HEK293 (cell line): ENCODE results near the gene CCDC183.

Experiments
- CTCF ChIA-PET: fragments of 350-600 bp; formaldehyde crosslinking; extraction: SDS; loops from one replicate; lab custom pipeline; 2021; ENCODE audit warnings: antibody characterized with exemption; lab: Yijun Ruan, JAX
- POLR2A ChIA-PET: fragments of 300-600 bp; formaldehyde crosslinking; extraction: SDS; loops from one replicate; lab custom pipeline; 2020; ENCODE audit warnings: antibody characterized with exemption, inconsistent platforms; lab: Yijun Ruan, JAX
- H3K27ac ChIP-seq: fragments of 200-500 bp; sonication (Bioruptor generic); 2 replicates; pipeline ENCODE4 v1.5.1; 2014; ENCODE audit warnings: low read depth, low read length, control low read depth, inconsistent platforms; ENCODE audit errors: extremely low read depth
- H3K36me3 ChIP-seq, 2 experiments: fragments of 200-500 bp in 1 of 2; sonication (Bioruptor generic) in 1 of 2; 1 replicate in 1 of 2; 2 replicates in 1 of 2; pipeline ENCODE4 v1.5.1; 2014 to 2017; ENCODE audit warnings: inconsistent platforms in 2 of 2, low read length in 2 of 2; ENCODE audit not compliant: control insufficient read depth in 2 of 2, insufficient read depth in 1 of 2
- H3K4me1 ChIP-seq: fragments of 200-500 bp; sonication (Bioruptor generic); 2 replicates; pipeline ENCODE4 v1.5.1; 2014; ENCODE audit warnings: mild to moderate bottlenecking, low read length, inconsistent platforms; ENCODE audit not compliant: control insufficient read depth, insufficient read depth
- H3K4me3 ChIP-seq: 2 replicates; pipeline ENCODE4 v1.5.1; 2011; ENCODE audit warnings: low read depth, mild to moderate bottlenecking, control low read depth, low read length, moderate library complexity
- H3K9me3 ChIP-seq: fragments of 200-500 bp; sonication (Bioruptor generic); 2 replicates; pipeline ENCODE4 v1.5.1; 2014; ENCODE audit warnings: low read depth, low read length, inconsistent platforms; ENCODE audit not compliant: control insufficient read depth, insufficient read depth
- BCL11A ChIP-seq: fragments of 450-650 bp; formaldehyde crosslinking; IDR thresholded peaks from 2 replicates; pipeline ENCODE4 v1.5.1; 2016; ENCODE audit warnings: low read depth, missing biosample characterization, missing genetic modification characterization
- BCL11B ChIP-seq: fragments of 450-650 bp; formaldehyde crosslinking; IDR thresholded peaks from 2 replicates; pipeline ENCODE4 v1.5.1; 2016; ENCODE audit warnings: low read depth, missing biosample characterization, missing genetic modification characterization
- HOXA7 ChIP-seq: sonication (generic); formaldehyde crosslinking; IDR thresholded peaks from 2 replicates; pipeline ENCODE4 v1.8.1; 2022; ENCODE audit warnings: missing genetic modification reagents, borderline replicate concordance
- ZFP37 ChIP-seq: fragments of 450-650 bp; formaldehyde crosslinking; IDR thresholded peaks from 2 replicates; pipeline ENCODE4 v1.5.1; 2016; ENCODE audit warnings: missing biosample characterization, missing genetic modification characterization
- ZNF121 ChIP-seq: fragments of 450-650 bp; formaldehyde crosslinking; IDR thresholded peaks from 2 replicates; pipeline ENCODE4 v1.5.1; 2016; ENCODE audit warnings: missing biosample characterization, missing genetic modification characterization
- ZNF140 ChIP-seq: fragments of 450-650 bp; formaldehyde crosslinking; IDR thresholded peaks from 2 replicates; pipeline ENCODE4 v1.5.1; 2016; ENCODE audit warnings: missing biosample characterization, missing genetic modification characterization
- ZNF157 ChIP-seq: fragments of 450-650 bp; formaldehyde crosslinking; IDR thresholded peaks from 2 replicates; pipeline ENCODE4 v1.5.1; 2016; ENCODE audit warnings: missing biosample characterization, missing genetic modification characterization
- ZNF24 ChIP-seq: fragments of 450-650 bp; formaldehyde crosslinking; IDR thresholded peaks from 2 replicates; pipeline ENCODE4 v1.5.1; 2016; ENCODE audit warnings: missing biosample characterization, missing genetic modification characterization
- ZNF248 ChIP-seq: fragments of 450-650 bp; formaldehyde crosslinking; IDR thresholded peaks from 2 replicates; pipeline ENCODE4 v1.5.1; 2017; ENCODE audit warnings: missing biosample characterization, missing genetic modification characterization
- ZNF544 ChIP-seq: fragments of 450-650 bp; formaldehyde crosslinking; IDR thresholded peaks from 2 replicates; pipeline ENCODE4 v1.5.0; 2017; ENCODE audit warnings: missing biosample characterization, missing genetic modification characterization
- ZNF623 ChIP-seq: fragments of 450-650 bp; formaldehyde crosslinking; IDR thresholded peaks from 2 replicates; pipeline ENCODE4 v1.5.1; 2016; ENCODE audit warnings: missing biosample characterization, missing genetic modification characterization
- ZNF629 ChIP-seq: fragments of 450-650 bp; formaldehyde crosslinking; IDR thresholded peaks from 2 replicates; pipeline ENCODE4 v1.5.1; 2017; ENCODE audit warnings: missing biosample characterization, missing genetic modification characterization
- ZNF707 ChIP-seq: fragments of 450-650 bp; formaldehyde crosslinking; IDR thresholded peaks from 2 replicates; pipeline ENCODE4 v1.5.1; 2016; ENCODE audit warnings: missing biosample characterization, missing genetic modification characterization
- ZNF830 ChIP-seq: fragments of 450-650 bp; IDR thresholded peaks from 2 replicates; pipeline ENCODE4 v1.5.0; 2018; ENCODE audit warnings: missing biosample characterization, missing genetic modification characterization, low read depth, mild to moderate bottlenecking, moderate library complexity
- ZNF843 ChIP-seq: fragments of 450-650 bp; formaldehyde crosslinking; IDR thresholded peaks from 2 replicates; pipeline ENCODE4 v1.5.1; 2016; ENCODE audit warnings: missing biosample characterization, missing genetic modification characterization
- ZXDB ChIP-seq: fragments of 450-650 bp; formaldehyde crosslinking; IDR thresholded peaks from 2 replicates; pipeline ENCODE4 v1.5.1; 2016; ENCODE audit warnings: missing biosample characterization, missing genetic modification characterization
- TF ChIP-seq, protein P1 (sequence below): fragments of 450-650 bp; formaldehyde crosslinking; IDR thresholded peaks from 2 replicates; pipeline ENCODE4 v1.5.1; 2016; ENCODE audit warnings: missing biosample characterization, missing genetic modification characterization, low read depth
- TF ChIP-seq, protein P2 (sequence below): fragments of 450-650 bp; formaldehyde crosslinking; IDR thresholded peaks from 2 replicates; pipeline ENCODE4 v1.5.1; 2017; ENCODE audit warnings: missing biosample characterization, missing genetic modification characterization
- TF ChIP-seq, protein P3 (sequence below): fragments of 450-650 bp; IDR thresholded peaks from 2 replicates; pipeline ENCODE4 v1.5.1; 2018; ENCODE audit warnings: missing biosample characterization, missing genetic modification characterization
- TF ChIP-seq, protein P4 (sequence below): fragments of 450-650 bp; formaldehyde crosslinking; IDR thresholded peaks from 2 replicates; pipeline ENCODE4 v1.5.1; 2017; ENCODE audit warnings: missing biosample characterization, mild to moderate bottlenecking, missing genetic modification characterization, moderate library complexity
- TF ChIP-seq, protein P5 (sequence below): fragments of 450-650 bp; formaldehyde crosslinking; IDR thresholded peaks from 2 replicates; pipeline ENCODE4 v1.5.1; 2016; ENCODE audit warnings: missing biosample characterization, missing genetic modification characterization
- TF ChIP-seq, protein P6 (sequence below): fragments of 450-650 bp; formaldehyde crosslinking; IDR thresholded peaks from 2 replicates; pipeline ENCODE4 v1.5.1; 2016; ENCODE audit warnings: missing biosample characterization, missing genetic modification characterization

Gene CCDC183

DNA sequence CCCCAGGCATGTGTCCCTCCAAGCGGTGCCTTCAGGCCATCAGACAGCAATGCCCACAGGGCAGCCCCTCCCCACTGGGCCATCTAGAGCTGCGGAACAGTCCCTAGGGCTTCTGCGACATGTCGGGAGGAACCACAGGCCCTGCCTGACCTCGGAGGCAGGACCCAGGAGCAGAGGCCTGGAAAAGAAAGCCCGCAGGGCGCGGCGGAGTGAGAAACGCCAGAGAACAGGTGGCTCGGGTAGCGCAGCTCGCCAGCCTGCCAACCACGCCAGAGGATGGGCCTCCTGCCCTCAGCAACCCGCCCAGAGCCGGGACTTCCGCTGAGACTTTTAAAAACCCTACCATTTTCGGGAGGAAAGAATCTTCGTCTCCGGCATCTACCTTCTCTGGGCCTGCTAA lies 38.8 kb upstream of the CCDC183 start:
- ChIA-PET POLR2A (interaction anchor here (2.3 kb wide), 1 partner anchor 29 kb away, joined by 9 read pairs; no protein-coding TSS in a partner anchor), CTCF (interaction anchor here (0.6 to 5.9 kb wide), 14 partner anchors 9 to 479 kb away, joined by 3 to 54 read pairs (median 4); partner anchors contain the start of gene LCN6)
- H3K4me3 ChIP-seq: no peak overlapping the region
- no peaks in the 10 kb centered on the region for H3K36me3 ChIP-seq
- H3K9me3 ChIP-seq: no peaks in the 10 kb centered on the region
- no peak for TF ChIP-seq ZNF843 (tag by site-specific recombination)
- TF ChIP-seq ZNF544 (tag by site-specific recombination): no peak
- TF ChIP-seq ZXDB (tag by site-specific recombination): no peak
- TF ChIP-seq ZNF707 (tag by site-specific recombination): no peak
- TF ChIP-seq, protein P1, sequence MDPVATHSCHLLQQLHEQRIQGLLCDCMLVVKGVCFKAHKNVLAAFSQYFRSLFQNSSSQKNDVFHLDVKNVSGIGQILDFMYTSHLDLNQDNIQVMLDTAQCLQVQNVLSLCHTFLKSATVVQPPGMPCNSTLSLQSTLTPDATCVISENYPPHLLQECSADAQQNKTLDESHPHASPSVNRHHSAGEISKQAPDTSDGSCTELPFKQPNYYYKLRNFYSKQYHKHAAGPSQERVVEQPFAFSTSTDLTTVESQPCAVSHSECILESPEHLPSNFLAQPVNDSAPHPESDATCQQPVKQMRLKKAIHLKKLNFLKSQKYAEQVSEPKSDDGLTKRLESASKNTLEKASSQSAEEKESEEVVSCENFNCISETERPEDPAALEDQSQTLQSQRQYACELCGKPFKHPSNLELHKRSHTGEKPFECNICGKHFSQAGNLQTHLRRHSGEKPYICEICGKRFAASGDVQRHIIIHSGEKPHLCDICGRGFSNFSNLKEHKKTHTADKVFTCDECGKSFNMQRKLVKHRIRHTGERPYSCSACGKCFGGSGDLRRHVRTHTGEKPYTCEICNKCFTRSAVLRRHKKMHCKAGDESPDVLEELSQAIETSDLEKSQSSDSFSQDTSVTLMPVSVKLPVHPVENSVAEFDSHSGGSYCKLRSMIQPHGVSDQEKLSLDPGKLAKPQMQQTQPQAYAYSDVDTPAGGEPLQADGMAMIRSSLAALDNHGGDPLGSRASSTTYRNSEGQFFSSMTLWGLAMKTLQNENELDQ (tag by site-specific recombination): no peak
- TF ChIP-seq, protein P2, sequence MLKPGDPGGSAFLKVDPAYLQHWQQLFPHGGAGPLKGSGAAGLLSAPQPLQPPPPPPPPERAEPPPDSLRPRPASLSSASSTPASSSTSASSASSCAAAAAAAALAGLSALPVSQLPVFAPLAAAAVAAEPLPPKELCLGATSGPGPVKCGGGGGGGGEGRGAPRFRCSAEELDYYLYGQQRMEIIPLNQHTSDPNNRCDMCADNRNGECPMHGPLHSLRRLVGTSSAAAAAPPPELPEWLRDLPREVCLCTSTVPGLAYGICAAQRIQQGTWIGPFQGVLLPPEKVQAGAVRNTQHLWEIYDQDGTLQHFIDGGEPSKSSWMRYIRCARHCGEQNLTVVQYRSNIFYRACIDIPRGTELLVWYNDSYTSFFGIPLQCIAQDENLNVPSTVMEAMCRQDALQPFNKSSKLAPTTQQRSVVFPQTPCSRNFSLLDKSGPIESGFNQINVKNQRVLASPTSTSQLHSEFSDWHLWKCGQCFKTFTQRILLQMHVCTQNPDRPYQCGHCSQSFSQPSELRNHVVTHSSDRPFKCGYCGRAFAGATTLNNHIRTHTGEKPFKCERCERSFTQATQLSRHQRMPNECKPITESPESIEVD (tag by site-specific recombination): no peak
- no peak for TF ChIP-seq BCL11B (tag by site-specific recombination)
- TF ChIP-seq HOXA7: no peak
- TF ChIP-seq, protein P3, sequence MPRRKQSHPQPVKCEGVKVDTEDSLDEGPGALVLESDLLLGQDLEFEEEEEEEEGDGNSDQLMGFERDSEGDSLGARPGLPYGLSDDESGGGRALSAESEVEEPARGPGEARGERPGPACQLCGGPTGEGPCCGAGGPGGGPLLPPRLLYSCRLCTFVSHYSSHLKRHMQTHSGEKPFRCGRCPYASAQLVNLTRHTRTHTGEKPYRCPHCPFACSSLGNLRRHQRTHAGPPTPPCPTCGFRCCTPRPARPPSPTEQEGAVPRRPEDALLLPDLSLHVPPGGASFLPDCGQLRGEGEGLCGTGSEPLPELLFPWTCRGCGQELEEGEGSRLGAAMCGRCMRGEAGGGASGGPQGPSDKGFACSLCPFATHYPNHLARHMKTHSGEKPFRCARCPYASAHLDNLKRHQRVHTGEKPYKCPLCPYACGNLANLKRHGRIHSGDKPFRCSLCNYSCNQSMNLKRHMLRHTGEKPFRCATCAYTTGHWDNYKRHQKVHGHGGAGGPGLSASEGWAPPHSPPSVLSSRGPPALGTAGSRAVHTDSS: no peak
- no peak for TF ChIP-seq ZNF157 (tag by site-specific recombination)
- TF ChIP-seq ZNF248 (tag by site-specific recombination): no peak
- TF ChIP-seq ZNF140 (tag by site-specific recombination): no peak
- TF ChIP-seq ZNF629 (tag by site-specific recombination): no peak
- no peak overlapping the region for H3K27ac ChIP-seq
- no peaks in the 10 kb centered on the region for H3K4me1 ChIP-seq

DNA sequence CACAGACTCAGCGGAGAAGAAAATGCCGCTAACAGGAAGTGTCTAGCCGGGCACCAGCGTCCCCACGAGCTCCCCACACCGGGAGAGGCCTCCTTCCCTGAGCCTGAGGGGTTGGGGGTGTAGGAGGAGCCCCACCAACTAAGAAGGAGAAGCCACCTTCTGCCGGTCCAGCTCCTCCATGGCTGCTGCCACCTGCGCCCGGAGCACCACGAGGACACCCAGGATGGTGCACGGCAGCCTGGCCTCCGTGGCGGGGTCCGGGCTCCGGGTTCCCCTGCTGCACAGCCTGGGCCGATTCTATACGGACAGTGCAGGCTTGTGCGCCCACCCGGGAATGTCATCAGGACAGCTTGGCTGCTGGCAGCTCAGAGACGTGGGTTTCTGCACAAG lies 38.4 kb upstream of the CCDC183 start:
- POLR2A ChIA-PET: interaction anchor here (2.3 kb wide), 1 partner anchor 30 kb away, joined by 9 read pairs; no protein-coding TSS in a partner anchor
- Histone ChIP-seq H3K9me3 (no peaks in the 10 kb centered on the region), H3K27ac (no peak overlapping the region), H3K36me3 (no peaks in the 10 kb centered on the region), H3K4me1 (no peaks in the 10 kb centered on the region), H3K4me3 (no peak overlapping the region)
- CTCF ChIA-PET: interaction anchor here (0.6 to 5.9 kb wide), 20 partner anchors 9 to 479 kb away, joined by 3 to 54 read pairs (median 5); partner anchors contain the start of gene LCN6
- TF ChIP-seq ZNF623 (tag by site-specific recombination) (no peak), ZFP37 (tag by site-specific recombination) (no peak), BCL11A (no peak), ZNF843 (tag by site-specific recombination) (no peak), ZNF121 (no peak), ZNF830 (tag by site-specific recombination) (no peak), ZNF24 (tag by site-specific recombination) (no peak)
- TF ChIP-seq, protein P4, sequence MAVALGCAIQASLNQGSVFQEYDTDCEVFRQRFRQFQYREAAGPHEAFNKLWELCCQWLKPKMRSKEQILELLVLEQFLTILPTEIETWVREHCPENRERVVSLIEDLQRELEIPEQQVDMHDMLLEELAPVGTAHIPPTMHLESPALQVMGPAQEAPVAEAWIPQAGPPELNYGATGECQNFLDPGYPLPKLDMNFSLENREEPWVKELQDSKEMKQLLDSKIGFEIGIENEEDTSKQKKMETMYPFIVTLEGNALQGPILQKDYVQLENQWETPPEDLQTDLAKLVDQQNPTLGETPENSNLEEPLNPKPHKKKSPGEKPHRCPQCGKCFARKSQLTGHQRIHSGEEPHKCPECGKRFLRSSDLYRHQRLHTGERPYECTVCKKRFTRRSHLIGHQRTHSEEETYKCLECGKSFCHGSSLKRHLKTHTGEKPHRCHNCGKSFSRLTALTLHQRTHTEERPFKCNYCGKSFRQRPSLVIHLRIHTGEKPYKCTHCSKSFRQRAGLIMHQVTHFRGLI (tag by site-specific recombination): no peak
- TF ChIP-seq, protein P5, sequence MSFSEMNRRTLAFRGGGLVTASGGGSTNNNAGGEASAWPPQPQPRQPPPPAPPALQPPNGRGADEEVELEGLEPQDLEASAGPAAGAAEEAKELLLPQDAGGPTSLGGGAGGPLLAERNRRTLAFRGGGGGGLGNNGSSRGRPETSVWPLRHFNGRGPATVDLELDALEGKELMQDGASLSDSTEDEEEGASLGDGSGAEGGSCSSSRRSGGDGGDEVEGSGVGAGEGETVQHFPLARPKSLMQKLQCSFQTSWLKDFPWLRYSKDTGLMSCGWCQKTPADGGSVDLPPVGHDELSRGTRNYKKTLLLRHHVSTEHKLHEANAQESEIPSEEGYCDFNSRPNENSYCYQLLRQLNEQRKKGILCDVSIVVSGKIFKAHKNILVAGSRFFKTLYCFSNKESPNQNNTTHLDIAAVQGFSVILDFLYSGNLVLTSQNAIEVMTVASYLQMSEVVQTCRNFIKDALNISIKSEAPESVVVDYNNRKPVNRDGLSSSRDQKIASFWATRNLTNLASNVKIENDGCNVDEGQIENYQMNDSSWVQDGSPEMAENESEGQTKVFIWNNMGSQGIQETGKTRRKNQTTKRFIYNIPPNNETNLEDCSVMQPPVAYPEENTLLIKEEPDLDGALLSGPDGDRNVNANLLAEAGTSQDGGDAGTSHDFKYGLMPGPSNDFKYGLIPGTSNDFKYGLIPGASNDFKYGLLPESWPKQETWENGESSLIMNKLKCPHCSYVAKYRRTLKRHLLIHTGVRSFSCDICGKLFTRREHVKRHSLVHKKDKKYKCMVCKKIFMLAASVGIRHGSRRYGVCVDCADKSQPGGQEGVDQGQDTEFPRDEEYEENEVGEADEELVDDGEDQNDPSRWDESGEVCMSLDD (tag by site-specific recombination): no peak
- TF ChIP-seq, protein P6, sequence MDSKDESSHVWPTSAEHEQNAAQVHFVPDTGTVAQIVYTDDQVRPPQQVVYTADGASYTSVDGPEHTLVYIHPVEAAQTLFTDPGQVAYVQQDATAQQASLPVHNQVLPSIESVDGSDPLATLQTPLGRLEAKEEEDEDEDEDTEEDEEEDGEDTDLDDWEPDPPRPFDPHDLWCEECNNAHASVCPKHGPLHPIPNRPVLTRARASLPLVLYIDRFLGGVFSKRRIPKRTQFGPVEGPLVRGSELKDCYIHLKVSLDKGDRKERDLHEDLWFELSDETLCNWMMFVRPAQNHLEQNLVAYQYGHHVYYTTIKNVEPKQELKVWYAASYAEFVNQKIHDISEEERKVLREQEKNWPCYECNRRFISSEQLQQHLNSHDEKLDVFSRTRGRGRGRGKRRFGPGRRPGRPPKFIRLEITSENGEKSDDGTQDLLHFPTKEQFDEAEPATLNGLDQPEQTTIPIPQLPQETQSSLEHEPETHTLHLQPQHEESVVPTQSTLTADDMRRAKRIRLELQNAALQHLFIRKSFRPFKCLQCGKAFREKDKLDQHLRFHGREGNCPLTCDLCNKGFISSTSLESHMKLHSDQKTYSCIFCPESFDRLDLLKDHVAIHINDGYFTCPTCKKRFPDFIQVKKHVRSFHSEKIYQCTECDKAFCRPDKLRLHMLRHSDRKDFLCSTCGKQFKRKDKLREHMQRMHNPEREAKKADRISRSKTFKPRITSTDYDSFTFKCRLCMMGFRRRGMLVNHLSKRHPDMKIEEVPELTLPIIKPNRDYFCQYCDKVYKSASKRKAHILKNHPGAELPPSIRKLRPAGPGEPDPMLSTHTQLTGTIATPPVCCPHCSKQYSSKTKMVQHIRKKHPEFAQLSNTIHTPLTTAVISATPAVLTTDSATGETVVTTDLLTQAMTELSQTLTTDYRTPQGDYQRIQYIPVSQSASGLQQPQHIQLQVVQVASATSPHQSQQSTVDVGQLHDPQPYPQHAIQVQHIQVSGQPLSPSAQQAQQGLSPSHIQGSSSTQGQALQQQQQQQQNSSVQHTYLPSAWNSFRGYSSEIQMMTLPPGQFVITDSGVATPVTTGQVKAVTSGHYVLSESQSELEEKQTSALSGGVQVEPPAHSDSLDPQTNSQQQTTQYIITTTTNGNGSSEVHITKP (tag by site-specific recombination): no peak
